Uterus (tissue), 4 donors: ENCODE measurements around the gene MIER3. TPM values are rescaled to one million over a fixed set of nuclear protein-coding genes. Genes with fewer than 3 reads are reported as not detected.
A peak's percentile ranks its signal among the peaks of the same experiment; 100 is the strongest.

ENCODE experiments used
- DNase-seq, 2 donors: peaks; one replicate each; pipeline ENCODE4 v3.0.0-alpha.2; 2019 to 2020
- H3K27ac ChIP-seq, 2 donors: fragments of 200-600 bp; sonication (generic); 1 replicate in 1 of 2; 2 replicates in 1 of 2; pipeline ENCODE4 v1.5.1; 2016 to 2018
- H3K27me3 ChIP-seq, 2 donors: fragments of 200-600 bp; sonication (generic); one replicate each; pipeline ENCODE4 v1.5.1; 2018 to 2019; ENCODE audit warnings: control low read depth in 1 of 2
- H3K36me3 ChIP-seq, 2 donors: fragments of 200-600 bp; sonication (generic); one replicate each; pipeline ENCODE4 v1.5.1; 2019; ENCODE audit warnings: control low read depth in 1 of 2
- H3K4me1 ChIP-seq, 2 donors: fragments of 200-600 bp; sonication (generic); one replicate each; pipeline ENCODE4 v1.5.1; 2018 to 2019; ENCODE audit warnings: control low read depth in 1 of 2
- H3K4me3 ChIP-seq, 2 donors: fragments of 200-600 bp; sonication (generic); 1 replicate in 1 of 2; 2 replicates in 1 of 2; pipeline ENCODE4 v1.5.1; 2018 to 2019; ENCODE audit warnings: mild to moderate bottlenecking in 1 of 2
- H3K9me3 ChIP-seq, 2 donors: fragments of 200-600 bp; sonication (generic); one replicate each; pipeline ENCODE4 v1.5.1; 2019; ENCODE audit warnings: control low read depth in 1 of 2
- CTCF ChIP-seq, 4 experiments: fragments of 200-600 bp in 2 of 4; fragments of 450-650 bp in 2 of 4; sonication (generic) in 2 of 4; IDR thresholded peaks; one replicate each; pipeline ENCODE4 v1.5.1; 2016 to 2019; ENCODE audit warnings: antibody characterized with exemption in 4 of 4, mild to moderate bottlenecking in 2 of 4, moderate library complexity in 1 of 4
- POLR2A ChIP-seq, 2 donors: fragments of 450-650 bp; IDR thresholded peaks; one replicate each; pipeline ENCODE4 v1.6.1; 2016; ENCODE audit warnings: antibody characterized with exemption in 2 of 2, mild to moderate bottlenecking in 1 of 2, moderate library complexity in 1 of 2
- intact Hi-C: fragments of 100-400 bp; cut with DNase I; formaldehyde crosslinking; loops from one replicate; pipeline ENCODE4 v1.15.1; 2023; ENCODE audit warnings: low total_unique reads
- total RNA-seq, 4 donors: library from RNA; depleted of rRNA in 3 of 4; stranded (reverse); fragments of >200 nt in 3 of 4; gene quantifications; one replicate each; pipeline versions ENCODE4 v1.1.0 to v1.2.4, GENCODE V29; 2014 to 2023
- donor health status: DM: yes; HTN: yes; CAD: no.

The MIER3 gene
- total RNA-seq, 4 donors from 2014 or later, result 15.6 to 94.6 (median 29.7) TPM

- intact Hi-C loops, result no loop called here
- no peak for TF ChIP-seq POLR2A (IDR thresholded peaks at IDR 0.05)
- no peak for TF ChIP-seq CTCF (IDR thresholded peaks at IDR 0.05)
Measured at GRCh38 chr5:56961746-56962145, 9.8 kb upstream of the MIER3 start.

GRCh38 chr5:56959326-56959725, 7.4 kb upstream of the MIER3 start:
- intact Hi-C loops, result no loop called here
- TF ChIP-seq CTCF (IDR thresholded peaks at IDR 0.05) (no peak), POLR2A (IDR thresholded peaks at IDR 0.05) (no peak)
- H3K27ac ChIP-seq, result no peak overlapping the region

More at GRCh38 chr5:56961746-56962145, 9.8 kb upstream of the MIER3 start:
- no peaks in the 10 kb centered on the region for H3K4me1 ChIP-seq
- no peaks in the 10 kb centered on the region for H3K27me3 ChIP-seq
- no peak overlapping the region for H3K27ac ChIP-seq
- no peaks in the 10 kb centered on the region for H3K9me3 ChIP-seq
- no peak overlapping the region for H3K4me3 ChIP-seq
- DNase-seq, result no peak
- H3K36me3 ChIP-seq, result no peaks in the 10 kb centered on the region

GRCh38 chr5:56958595-56958994, 6.7 kb upstream of the MIER3 start:
- intact Hi-C loops, result no loop called here
- Histone ChIP-seq H3K27me3 (no peaks in the 10 kb centered on the region), H3K27ac (no peak overlapping the region), H3K9me3 (no peaks in the 10 kb centered on the region), H3K4me1 (no peaks in the 10 kb centered on the region), H3K36me3 (no peaks in the 10 kb centered on the region), H3K4me3 (no peak overlapping the region)
- TF ChIP-seq POLR2A (IDR thresholded peaks at IDR 0.05) (no peak), CTCF (IDR thresholded peaks at IDR 0.05) (no peak)
- no peak for DNase-seq

More at GRCh38 chr5:56959326-56959725, 7.4 kb upstream of the MIER3 start:
- no peak overlapping the region for H3K4me3 ChIP-seq
- H3K9me3 ChIP-seq, result no peaks in the 10 kb centered on the region
- no peaks in the 10 kb centered on the region for H3K4me1 ChIP-seq
- no peaks in the 10 kb centered on the region for H3K27me3 ChIP-seq
- DNase-seq, result no peak
- no peaks in the 10 kb centered on the region for H3K36me3 ChIP-seq

- Histone ChIP-seq H3K36me3 (no peaks in the 10 kb centered on the region), H3K4me1 (no peaks in the 10 kb centered on the region), H3K9me3 (no peaks in the 10 kb centered on the region), H3K27ac (no peak overlapping the region), H3K4me3 (no peak overlapping the region), H3K27me3 (no peaks in the 10 kb centered on the region)
- TF ChIP-seq CTCF (IDR thresholded peaks at IDR 0.05), result no peak
- no peak for DNase-seq
- intact Hi-C loops, result no loop called here
Measured at GRCh38 chr5:56954262-56954661, 2.3 kb upstream of the MIER3 start.

- no peaks in the 10 kb centered on the region for H3K36me3 ChIP-seq
- H3K27ac ChIP-seq, result peak overlapping the region; percentile 92 to 94
- intact Hi-C loops, result no loop called here
- H3K27me3 ChIP-seq, result no peaks in the 10 kb centered on the region
- H3K4me1 ChIP-seq, result peaks cover 0 to 6% of the 10 kb centered on the region in 2 donors
- H3K9me3 ChIP-seq, result no peaks in the 10 kb centered on the region
- TF ChIP-seq CTCF (IDR thresholded peaks at IDR 0.05) (no peak), POLR2A (IDR thresholded peaks at IDR 0.05) (no peak)
- DNase-seq, result peak; percentile 15 to 28
- peak overlapping the region; percentile 65 to 81 for H3K4me3 ChIP-seq
Measured at GRCh38 chr5:56951126-56951945, 587 bp downstream of the MIER3 start.
